Osteocyte (in vitro differentiated cells): Measurements from ENCODE around the gene FMN2. TPM values are rescaled to one million over a fixed set of nuclear protein-coding genes. Genes with fewer than 3 reads are reported as not detected.

Source experiments
- DNase-seq: peaks from one replicate; pipeline ENCODE4 v3.0.0; 2021; ENCODE audit warnings: mixed read lengths; ENCODE audit not compliant: unreplicated experiment; ENCODE audit errors: extremely low spot score
- H3K27ac Mint-ChIP-seq: one replicate; pipeline ENCODE4 v1.8.0; 2021; ENCODE audit warnings: mild to moderate bottlenecking, mixed read lengths; ENCODE audit not compliant: unreplicated experiment
- H3K27me3 Mint-ChIP-seq: one replicate; pipeline ENCODE4 v1.8.0; 2021; ENCODE audit warnings: mixed read lengths; ENCODE audit not compliant: unreplicated experiment
- H3K36me3 Mint-ChIP-seq: one replicate; pipeline ENCODE4 v1.8.0; 2021; ENCODE audit warnings: mixed read lengths; ENCODE audit not compliant: unreplicated experiment
- H3K4me1 Mint-ChIP-seq: one replicate; pipeline ENCODE4 v1.8.0; 2021; ENCODE audit warnings: mixed read lengths; ENCODE audit not compliant: unreplicated experiment
- H3K4me3 Mint-ChIP-seq: one replicate; pipeline ENCODE4 v1.8.0; 2021; ENCODE audit warnings: mild to moderate bottlenecking, moderate library complexity, mixed read lengths; ENCODE audit not compliant: unreplicated experiment
- H3K9me3 Mint-ChIP-seq: one replicate; pipeline ENCODE4 v1.8.0; 2021; ENCODE audit warnings: mixed read lengths; ENCODE audit not compliant: unreplicated experiment
- total RNA-seq: library from RNA; stranded (reverse); gene quantifications from 2 replicates; pipeline ENCODE4 v1.2.1, GENCODE V29; 2021
- TF ChIP-seq, protein P1 (sequence below): fragments of 200-600 bp; sonication (generic); IDR thresholded peaks from 2 replicates; pipeline ENCODE4 v1.5.0; 2021; ENCODE audit warnings: antibody characterized with exemption, mild to moderate bottlenecking, moderate library complexity

Gene FMN2
- total RNA-seq, 1 donor from 2014 or later, result 8.6 TPM

DNA sequence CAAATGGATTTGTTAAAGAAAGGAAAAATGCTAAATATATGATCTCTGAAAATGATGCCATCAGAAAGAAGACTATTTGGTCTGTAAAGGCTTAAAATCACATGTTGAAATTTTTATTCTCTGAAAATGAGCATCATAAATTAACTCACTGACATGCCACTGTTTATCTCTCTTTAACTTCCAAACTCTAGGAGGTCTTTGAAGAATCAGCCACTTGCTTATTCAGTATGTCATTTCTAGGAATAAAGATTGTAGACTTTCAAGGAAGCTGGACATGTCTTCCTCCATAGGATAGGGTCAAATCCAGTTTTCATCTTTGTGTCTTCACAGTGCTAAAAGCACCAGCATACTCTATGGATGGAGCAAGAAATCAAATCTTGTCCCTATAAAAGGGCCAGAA, 147.6 kb downstream of the FMN2 start:
- peaks cover 13% of the 10 kb centered on the region for H3K36me3 Mint-ChIP-seq
- H3K4me3 Mint-ChIP-seq, result no peak overlapping the region
- H3K27ac Mint-ChIP-seq, result no peak overlapping the region
- no peaks in the 10 kb centered on the region for H3K27me3 Mint-ChIP-seq
- TF ChIP-seq, protein P1, sequence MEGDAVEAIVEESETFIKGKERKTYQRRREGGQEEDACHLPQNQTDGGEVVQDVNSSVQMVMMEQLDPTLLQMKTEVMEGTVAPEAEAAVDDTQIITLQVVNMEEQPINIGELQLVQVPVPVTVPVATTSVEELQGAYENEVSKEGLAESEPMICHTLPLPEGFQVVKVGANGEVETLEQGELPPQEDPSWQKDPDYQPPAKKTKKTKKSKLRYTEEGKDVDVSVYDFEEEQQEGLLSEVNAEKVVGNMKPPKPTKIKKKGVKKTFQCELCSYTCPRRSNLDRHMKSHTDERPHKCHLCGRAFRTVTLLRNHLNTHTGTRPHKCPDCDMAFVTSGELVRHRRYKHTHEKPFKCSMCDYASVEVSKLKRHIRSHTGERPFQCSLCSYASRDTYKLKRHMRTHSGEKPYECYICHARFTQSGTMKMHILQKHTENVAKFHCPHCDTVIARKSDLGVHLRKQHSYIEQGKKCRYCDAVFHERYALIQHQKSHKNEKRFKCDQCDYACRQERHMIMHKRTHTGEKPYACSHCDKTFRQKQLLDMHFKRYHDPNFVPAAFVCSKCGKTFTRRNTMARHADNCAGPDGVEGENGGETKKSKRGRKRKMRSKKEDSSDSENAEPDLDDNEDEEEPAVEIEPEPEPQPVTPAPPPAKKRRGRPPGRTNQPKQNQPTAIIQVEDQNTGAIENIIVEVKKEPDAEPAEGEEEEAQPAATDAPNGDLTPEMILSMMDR, result no peak
- no peaks in the 10 kb centered on the region for H3K9me3 Mint-ChIP-seq
- DNase-seq, result no peak
- peaks cover 34% of the 10 kb centered on the region for H3K4me1 Mint-ChIP-seq

- no peak for DNase-seq
- peaks cover 6% of the 10 kb centered on the region for H3K36me3 Mint-ChIP-seq
- no peaks in the 10 kb centered on the region for H3K27me3 Mint-ChIP-seq
- TF ChIP-seq, protein P1, result no peak
- peaks cover 36% of the 10 kb centered on the region for H3K4me1 Mint-ChIP-seq
- H3K9me3 Mint-ChIP-seq, result no peaks in the 10 kb centered on the region
- no peak overlapping the region for H3K4me3 Mint-ChIP-seq
- no peak overlapping the region for H3K27ac Mint-ChIP-seq
Observed at GRCh38 chr1:240241278-240241677, 149.6 kb downstream of the FMN2 start.

DNA sequence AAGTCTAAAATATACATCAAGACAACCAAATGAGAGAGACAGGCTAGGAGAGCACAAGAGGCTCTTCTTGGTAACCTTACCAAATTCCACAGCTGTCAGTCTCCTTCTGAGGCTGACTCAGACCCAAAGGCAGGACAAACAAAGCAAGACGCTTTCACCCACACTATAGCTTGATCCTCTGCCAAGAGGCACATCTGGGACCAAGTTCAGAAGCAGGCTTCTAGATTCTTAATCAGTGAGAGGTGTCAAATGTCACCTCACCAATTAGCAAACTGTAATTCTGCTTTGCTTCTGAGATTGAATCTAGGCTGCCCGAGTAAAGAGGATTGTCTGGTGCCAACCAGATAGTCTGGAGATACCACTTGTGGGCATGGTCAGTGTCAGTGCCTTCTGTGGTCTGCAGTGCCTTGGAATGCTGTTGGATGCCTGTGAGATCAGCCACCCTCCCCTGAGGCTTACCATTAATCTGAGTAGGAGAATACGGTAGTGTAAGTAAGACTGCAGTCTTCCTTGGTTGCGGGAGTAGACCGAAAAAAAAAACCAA, 151.0 kb downstream of the FMN2 start:
- no peak for DNase-seq
- TF ChIP-seq, protein P1, result no peak
- Mint-ChIP-seq H3K4me1 (peaks cover 37% of the 10 kb centered on the region), H3K27me3 (no peaks in the 10 kb centered on the region), H3K9me3 (no peaks in the 10 kb centered on the region), H3K27ac (peak overlapping the region; percentile 71), H3K36me3 (no peaks in the 10 kb centered on the region), H3K4me3 (no peak overlapping the region)

DNA sequence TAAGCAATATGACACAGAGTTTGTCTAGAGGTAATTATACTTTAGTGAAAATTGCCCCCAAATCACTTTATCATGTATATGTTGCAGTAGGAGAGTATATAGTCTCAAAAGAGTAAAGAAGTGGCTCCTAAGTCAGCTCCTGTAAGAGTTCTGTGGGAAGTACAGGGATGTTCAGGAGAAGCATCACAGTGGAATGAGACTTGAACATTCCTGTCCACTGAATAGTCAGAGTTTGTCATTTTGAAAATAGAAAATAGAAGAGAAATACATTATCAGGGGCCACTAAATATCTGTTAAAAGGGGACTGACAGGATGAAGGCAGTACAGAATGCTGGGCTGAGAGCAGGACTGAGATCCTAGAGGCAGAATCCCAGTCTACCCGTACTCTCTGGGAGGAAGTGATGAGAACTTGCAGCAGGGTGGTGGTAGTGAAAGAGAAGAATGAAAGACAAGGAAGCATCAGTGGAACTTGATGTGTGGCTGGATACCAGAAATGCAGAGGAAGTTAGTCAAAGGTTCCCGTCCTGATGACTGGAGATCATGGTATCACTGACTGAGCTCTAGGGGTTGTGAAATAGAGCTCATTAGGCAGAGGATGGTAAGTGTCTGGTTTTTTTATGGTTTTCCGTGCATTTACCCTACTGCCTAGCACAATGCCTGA, 153.4 kb downstream of the FMN2 start:
- H3K27ac Mint-ChIP-seq, result peak overlapping the region; percentile 2

GRCh38 chr1:240245629-240246020, 153.9 kb downstream of the FMN2 start:
- TF ChIP-seq, protein P1, result no peak
- DNase-seq, result no peak
- Mint-ChIP-seq H3K4me3 (no peak overlapping the region), H3K27me3 (no peaks in the 10 kb centered on the region), H3K27ac (peak overlapping the region; percentile 17), H3K4me1 (peaks cover 36% of the 10 kb centered on the region), H3K36me3 (peaks cover 10% of the 10 kb centered on the region), H3K9me3 (peaks cover 18% of the 10 kb centered on the region)

More for the DNA sequence above, 153.4 kb downstream of the FMN2 start:
- peaks cover 37% of the 10 kb centered on the region for H3K4me1 Mint-ChIP-seq
- peaks cover 8% of the 10 kb centered on the region for H3K36me3 Mint-ChIP-seq
- peaks cover 13% of the 10 kb centered on the region for H3K9me3 Mint-ChIP-seq
- H3K4me3 Mint-ChIP-seq, result no peak overlapping the region
- DNase-seq, result no peak
- H3K27me3 Mint-ChIP-seq, result no peaks in the 10 kb centered on the region
- TF ChIP-seq, protein P1, result no peak
